ENCODE data around the gene SIM2. TPM values are rescaled to one million over a fixed set of nuclear protein-coding genes. Genes with fewer than 3 reads are reported as not detected.

Gene SIM2
- total RNA-seq, 4 donors from 2014 or later: 1.00 to 9.3 (median 4.1) TPM

- Histone ChIP-seq H3K4me3 (no peak overlapping the region), H3K4me1 (no peaks in the 10 kb centered on the region), H3K27ac (no peak overlapping the region), H3K9me3 (no peaks in the 10 kb centered on the region), H3K27me3 (peaks cover 0 to 47% (median 21%) of the 10 kb centered on the region in 3 donors), H3K36me3 (no peaks in the 10 kb centered on the region)
- TF ChIP-seq POLR2A (IDR thresholded peaks at IDR 0.05): no peak
- TF ChIP-seq, protein P1, sequence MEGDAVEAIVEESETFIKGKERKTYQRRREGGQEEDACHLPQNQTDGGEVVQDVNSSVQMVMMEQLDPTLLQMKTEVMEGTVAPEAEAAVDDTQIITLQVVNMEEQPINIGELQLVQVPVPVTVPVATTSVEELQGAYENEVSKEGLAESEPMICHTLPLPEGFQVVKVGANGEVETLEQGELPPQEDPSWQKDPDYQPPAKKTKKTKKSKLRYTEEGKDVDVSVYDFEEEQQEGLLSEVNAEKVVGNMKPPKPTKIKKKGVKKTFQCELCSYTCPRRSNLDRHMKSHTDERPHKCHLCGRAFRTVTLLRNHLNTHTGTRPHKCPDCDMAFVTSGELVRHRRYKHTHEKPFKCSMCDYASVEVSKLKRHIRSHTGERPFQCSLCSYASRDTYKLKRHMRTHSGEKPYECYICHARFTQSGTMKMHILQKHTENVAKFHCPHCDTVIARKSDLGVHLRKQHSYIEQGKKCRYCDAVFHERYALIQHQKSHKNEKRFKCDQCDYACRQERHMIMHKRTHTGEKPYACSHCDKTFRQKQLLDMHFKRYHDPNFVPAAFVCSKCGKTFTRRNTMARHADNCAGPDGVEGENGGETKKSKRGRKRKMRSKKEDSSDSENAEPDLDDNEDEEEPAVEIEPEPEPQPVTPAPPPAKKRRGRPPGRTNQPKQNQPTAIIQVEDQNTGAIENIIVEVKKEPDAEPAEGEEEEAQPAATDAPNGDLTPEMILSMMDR (IDR thresholded peaks at IDR 0.05 in 4 of 5, conservative IDR thresholded peaks at IDR 0.05 in 1 of 5): no peak
- in situ Hi-C loops (cut with MboI; ENCODE audit: low sequenced_read_pairs in 4 of 4): no loop called here
- ATAC-seq: no peak
- intact Hi-C loops (cut with DNase I; ENCODE audit: low total_unique reads): no loop called here
- no peak for DNase-seq
Observed at GRCh38 chr21:36716387-36716786, 17.5 kb downstream of the SIM2 start.

GRCh38 chr21:36716836-36717235, 17.9 kb downstream of the SIM2 start:
- Histone ChIP-seq H3K4me3 (no peak overlapping the region), H3K27ac (no peak overlapping the region), H3K4me1 (no peaks in the 10 kb centered on the region), H3K9me3 (no peaks in the 10 kb centered on the region), H3K36me3 (no peaks in the 10 kb centered on the region), H3K27me3 (peaks cover 0 to 42% (median 20%) of the 10 kb centered on the region in 3 donors)
- no peak for DNase-seq
- TF ChIP-seq, protein P1 (IDR thresholded peaks at IDR 0.05 in 4 of 5, conservative IDR thresholded peaks at IDR 0.05 in 1 of 5): no peak
- no peak for TF ChIP-seq POLR2A (IDR thresholded peaks at IDR 0.05)
- in situ Hi-C loops (cut with MboI; ENCODE audit: low sequenced_read_pairs in 4 of 4) (no loop called here), intact Hi-C loops (cut with DNase I; ENCODE audit: low total_unique reads) (no loop called here)
- no peak for ATAC-seq

GRCh38 chr21:36717976-36718375, 19.1 kb downstream of the SIM2 start:
- Histone ChIP-seq H3K27ac (no peak overlapping the region), H3K36me3 (no peaks in the 10 kb centered on the region), H3K4me1 (no peaks in the 10 kb centered on the region), H3K27me3 (peaks cover 0 to 31% (median 16%) of the 10 kb centered on the region in 3 donors), H3K4me3 (no peak overlapping the region), H3K9me3 (no peaks in the 10 kb centered on the region)
- no peak for DNase-seq
- intact Hi-C loops (cut with DNase I; ENCODE audit: low total_unique reads): no loop called here
- no peak for TF ChIP-seq POLR2A (IDR thresholded peaks at IDR 0.05)
- TF ChIP-seq, protein P1 (IDR thresholded peaks at IDR 0.05 in 4 of 5, conservative IDR thresholded peaks at IDR 0.05 in 1 of 5): no peak
- ATAC-seq: no peak
- in situ Hi-C loops (cut with MboI; ENCODE audit: low sequenced_read_pairs in 4 of 4): no loop called here

DNA sequence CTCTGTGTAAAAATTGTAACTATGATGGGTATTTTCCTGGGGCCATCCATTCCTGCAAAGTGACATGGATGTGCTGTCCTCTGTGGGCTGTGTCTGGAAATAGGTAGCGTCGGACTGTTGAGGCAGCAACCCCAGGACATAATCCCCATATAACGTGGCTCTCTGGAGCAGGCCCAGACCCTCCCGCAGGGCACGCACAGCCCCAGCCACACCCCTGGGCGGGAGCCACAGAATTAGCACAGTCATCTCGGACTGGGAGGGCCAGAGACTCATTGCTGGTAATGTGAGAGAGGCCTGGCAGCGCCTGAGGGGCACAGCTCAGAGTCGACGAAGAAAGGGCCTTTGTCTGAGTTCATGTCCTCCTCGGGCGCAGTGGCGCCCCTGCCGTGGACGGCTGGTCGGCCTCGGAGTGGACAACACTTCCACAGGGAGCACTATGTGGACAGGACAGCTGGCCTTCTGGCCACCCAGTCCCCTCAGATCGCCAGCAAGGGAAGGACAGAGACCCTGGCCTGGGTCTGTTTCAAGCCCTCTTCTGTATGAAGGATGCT, 20.1 kb downstream of the SIM2 start:
- Histone ChIP-seq H3K9me3 (no peaks in the 10 kb centered on the region), H3K36me3 (no peaks in the 10 kb centered on the region), H3K27me3 (peaks cover 0 to 22% (median 12%) of the 10 kb centered on the region in 3 donors), H3K4me3 (no peak overlapping the region), H3K4me1 (no peaks in the 10 kb centered on the region), H3K27ac (peak overlapping the region in 1 of 4 donors; percentile 30)
- ATAC-seq (peak in 1 of 2 donors; percentile 44), DNase-seq (no peak)
- TF ChIP-seq POLR2A (IDR thresholded peaks at IDR 0.05): no peak
- TF ChIP-seq, protein P1 (IDR thresholded peaks at IDR 0.05 in 4 of 5, conservative IDR thresholded peaks at IDR 0.05 in 1 of 5): no peak
- in situ Hi-C loops (cut with MboI; ENCODE audit: low sequenced_read_pairs in 4 of 4): no loop called here
- intact Hi-C loops (cut with DNase I; ENCODE audit: low total_unique reads): no loop called here

- H3K9me3 ChIP-seq: no peaks in the 10 kb centered on the region
- no peaks in the 10 kb centered on the region for H3K36me3 ChIP-seq
- no peak for DNase-seq
- H3K27ac ChIP-seq: no peak overlapping the region
- no peak overlapping the region for H3K4me3 ChIP-seq
- peaks cover 0 to 16% (median 7%) of the 10 kb centered on the region in 3 donors for H3K27me3 ChIP-seq
- intact Hi-C loops (cut with DNase I; ENCODE audit: low total_unique reads) (no loop called here), in situ Hi-C loops (cut with MboI; ENCODE audit: low sequenced_read_pairs in 4 of 4) (no loop called here)
- H3K4me1 ChIP-seq: no peaks in the 10 kb centered on the region
- ATAC-seq: no peak
- TF ChIP-seq, protein P1 (IDR thresholded peaks at IDR 0.05 in 4 of 5, conservative IDR thresholded peaks at IDR 0.05 in 1 of 5): no peak
- no peak for TF ChIP-seq POLR2A (IDR thresholded peaks at IDR 0.05)
Observed at GRCh38 chr21:36719614-36720013, 20.7 kb downstream of the SIM2 start.
